Vagina (tissue), 2 donors: ENCODE measurements around the gene VMO1. TPM values are rescaled to one million over a fixed set of nuclear protein-coding genes. Genes with fewer than 3 reads are reported as not detected.

ENCODE experiments used
- DNase-seq, 2 donors: peaks; one replicate each; pipeline ENCODE4 v3.0.0-alpha.2; 2017; ENCODE audit errors: extremely low spot score in 2 of 2
- H3K27ac ChIP-seq: fragments of 200-600 bp; sonication (generic); one replicate; pipeline ENCODE4 v1.5.1; 2019
- H3K27me3 ChIP-seq: fragments of 200-600 bp; sonication (generic); one replicate; pipeline ENCODE4 v1.5.1; 2019
- H3K36me3 ChIP-seq, 2 donors: fragments of 200-600 bp; sonication (generic); one replicate each; pipeline ENCODE4 v1.5.1; 2017 to 2019
- H3K4me1 ChIP-seq: fragments of 200-600 bp; sonication (generic); one replicate; pipeline ENCODE4 v1.5.1; 2019
- H3K4me3 ChIP-seq, 2 donors: fragments of 200-600 bp; sonication (generic); 1 replicate in 1 of 2; 2 replicates in 1 of 2; pipeline ENCODE4 v1.5.1; 2016 to 2019
- H3K9me3 ChIP-seq: fragments of 200-600 bp; sonication (generic); one replicate; pipeline ENCODE4 v1.5.1; 2019
- POLR2A ChIP-seq, 2 donors: fragments of 450-650 bp; IDR thresholded peaks; one replicate each; pipeline ENCODE4 v1.6.1; 2017; ENCODE audit warnings: antibody characterized with exemption in 2 of 2, mild to moderate bottlenecking in 2 of 2, moderate library complexity in 2 of 2
- POLR2AphosphoS5 ChIP-seq, 2 donors: sonication (generic); formaldehyde crosslinking; IDR thresholded peaks; one replicate each; pipeline ENCODE4 v1.9.0; 2017; ENCODE audit warnings: antibody characterized with exemption in 2 of 2, mild to moderate bottlenecking in 2 of 2, low read depth in 1 of 2; ENCODE audit not compliant: insufficient read depth in 1 of 2
- intact Hi-C: fragments of 100-400 bp; cut with DNase I; formaldehyde crosslinking; loops from one replicate; pipeline ENCODE4 v1.15.1; 2023
- total RNA-seq: library from RNA; depleted of rRNA; stranded (reverse); fragments of >200 nt; gene quantifications from one replicate; pipeline ENCODE4 v1.2.3, GENCODE V29; 2016
- TF ChIP-seq, protein P1 (sequence below), 3 experiments: fragments of 450-650 bp in 2 of 3; fragments of 200-600 bp in 1 of 3; sonication (generic) in 1 of 3; IDR thresholded peaks; one replicate each; pipeline ENCODE4 v1.5.1; 2017 to 2019; ENCODE audit warnings: antibody characterized with exemption in 3 of 3, mild to moderate bottlenecking in 2 of 3, moderate library complexity in 2 of 3

VMO1 gene
- total RNA-seq, 1 donor from 2014 or later, result 12.5 TPM

DNA sequence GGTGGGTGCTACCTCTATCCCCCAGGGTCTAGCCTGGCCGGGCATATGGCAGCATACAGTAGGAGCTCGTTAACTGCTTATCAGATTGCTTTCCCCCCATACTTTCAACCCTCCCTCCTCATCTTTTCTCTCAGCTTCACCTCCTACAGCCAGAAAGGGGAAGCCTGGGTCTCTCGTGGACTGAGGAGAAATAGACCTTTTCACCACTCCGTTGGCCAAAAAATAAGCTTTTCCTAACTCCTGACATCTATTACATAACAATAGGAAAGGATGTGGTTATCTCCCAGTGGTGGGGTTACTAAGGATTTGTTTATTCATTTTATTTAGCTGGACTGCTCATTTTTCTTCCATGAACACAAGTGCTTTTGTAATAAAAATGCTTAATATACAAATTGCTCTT, 37.5 kb downstream of the VMO1 start:
- no peak for TF ChIP-seq POLR2A (IDR thresholded peaks at IDR 0.05)
- TF ChIP-seq, protein P1, sequence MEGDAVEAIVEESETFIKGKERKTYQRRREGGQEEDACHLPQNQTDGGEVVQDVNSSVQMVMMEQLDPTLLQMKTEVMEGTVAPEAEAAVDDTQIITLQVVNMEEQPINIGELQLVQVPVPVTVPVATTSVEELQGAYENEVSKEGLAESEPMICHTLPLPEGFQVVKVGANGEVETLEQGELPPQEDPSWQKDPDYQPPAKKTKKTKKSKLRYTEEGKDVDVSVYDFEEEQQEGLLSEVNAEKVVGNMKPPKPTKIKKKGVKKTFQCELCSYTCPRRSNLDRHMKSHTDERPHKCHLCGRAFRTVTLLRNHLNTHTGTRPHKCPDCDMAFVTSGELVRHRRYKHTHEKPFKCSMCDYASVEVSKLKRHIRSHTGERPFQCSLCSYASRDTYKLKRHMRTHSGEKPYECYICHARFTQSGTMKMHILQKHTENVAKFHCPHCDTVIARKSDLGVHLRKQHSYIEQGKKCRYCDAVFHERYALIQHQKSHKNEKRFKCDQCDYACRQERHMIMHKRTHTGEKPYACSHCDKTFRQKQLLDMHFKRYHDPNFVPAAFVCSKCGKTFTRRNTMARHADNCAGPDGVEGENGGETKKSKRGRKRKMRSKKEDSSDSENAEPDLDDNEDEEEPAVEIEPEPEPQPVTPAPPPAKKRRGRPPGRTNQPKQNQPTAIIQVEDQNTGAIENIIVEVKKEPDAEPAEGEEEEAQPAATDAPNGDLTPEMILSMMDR (IDR thresholded peaks at IDR 0.05), result no peak
- TF ChIP-seq POLR2AphosphoS5 (IDR thresholded peaks at IDR 0.05; ENCODE audit: insufficient read depth in 1 of 2, low read depth in 1 of 2), result no peak
- intact Hi-C loops, result no loop called here
- peaks cover 4% of the 10 kb centered on the region for H3K27me3 ChIP-seq

DNA sequence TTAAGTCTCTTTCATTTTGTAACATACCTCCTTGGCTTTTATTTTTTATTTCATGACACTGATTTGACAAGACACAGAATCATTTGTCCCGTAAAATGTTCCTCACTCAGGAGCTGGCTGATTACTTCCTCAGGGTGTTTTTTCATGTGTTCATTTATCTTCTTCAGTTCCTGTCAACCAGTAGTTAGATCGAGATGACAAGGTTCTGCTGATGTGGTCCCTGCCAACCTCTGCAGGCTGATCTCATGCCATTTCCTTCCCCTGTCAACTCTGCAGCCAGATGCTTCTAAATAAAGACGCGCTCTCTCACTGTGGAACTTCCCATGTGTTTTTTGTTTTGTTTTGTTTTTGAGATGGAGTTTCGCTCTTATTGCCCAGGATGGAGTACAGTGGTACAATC, 38.3 kb downstream of the VMO1 start:
- TF ChIP-seq, protein P1 (IDR thresholded peaks at IDR 0.05), result no peak
- TF ChIP-seq POLR2AphosphoS5 (IDR thresholded peaks at IDR 0.05; ENCODE audit: insufficient read depth in 1 of 2, low read depth in 1 of 2) (no peak), POLR2A (IDR thresholded peaks at IDR 0.05) (no peak)
- Histone ChIP-seq H3K4me3 (no peak overlapping the region), H3K27me3 (peaks cover 4% of the 10 kb centered on the region), H3K27ac (no peak overlapping the region), H3K4me1 (peaks cover 10% of the 10 kb centered on the region), H3K36me3 (no peaks in the 10 kb centered on the region), H3K9me3 (no peaks in the 10 kb centered on the region)
- DNase-seq, result no peak
- intact Hi-C loops, result no loop called here

More for the DNA sequence above, 37.5 kb downstream of the VMO1 start:
- no peaks in the 10 kb centered on the region for H3K9me3 ChIP-seq
- no peak overlapping the region for H3K4me3 ChIP-seq
- DNase-seq, result no peak
- peaks cover 10% of the 10 kb centered on the region for H3K4me1 ChIP-seq
- H3K36me3 ChIP-seq, result no peaks in the 10 kb centered on the region
- H3K27ac ChIP-seq, result no peak overlapping the region

DNA sequence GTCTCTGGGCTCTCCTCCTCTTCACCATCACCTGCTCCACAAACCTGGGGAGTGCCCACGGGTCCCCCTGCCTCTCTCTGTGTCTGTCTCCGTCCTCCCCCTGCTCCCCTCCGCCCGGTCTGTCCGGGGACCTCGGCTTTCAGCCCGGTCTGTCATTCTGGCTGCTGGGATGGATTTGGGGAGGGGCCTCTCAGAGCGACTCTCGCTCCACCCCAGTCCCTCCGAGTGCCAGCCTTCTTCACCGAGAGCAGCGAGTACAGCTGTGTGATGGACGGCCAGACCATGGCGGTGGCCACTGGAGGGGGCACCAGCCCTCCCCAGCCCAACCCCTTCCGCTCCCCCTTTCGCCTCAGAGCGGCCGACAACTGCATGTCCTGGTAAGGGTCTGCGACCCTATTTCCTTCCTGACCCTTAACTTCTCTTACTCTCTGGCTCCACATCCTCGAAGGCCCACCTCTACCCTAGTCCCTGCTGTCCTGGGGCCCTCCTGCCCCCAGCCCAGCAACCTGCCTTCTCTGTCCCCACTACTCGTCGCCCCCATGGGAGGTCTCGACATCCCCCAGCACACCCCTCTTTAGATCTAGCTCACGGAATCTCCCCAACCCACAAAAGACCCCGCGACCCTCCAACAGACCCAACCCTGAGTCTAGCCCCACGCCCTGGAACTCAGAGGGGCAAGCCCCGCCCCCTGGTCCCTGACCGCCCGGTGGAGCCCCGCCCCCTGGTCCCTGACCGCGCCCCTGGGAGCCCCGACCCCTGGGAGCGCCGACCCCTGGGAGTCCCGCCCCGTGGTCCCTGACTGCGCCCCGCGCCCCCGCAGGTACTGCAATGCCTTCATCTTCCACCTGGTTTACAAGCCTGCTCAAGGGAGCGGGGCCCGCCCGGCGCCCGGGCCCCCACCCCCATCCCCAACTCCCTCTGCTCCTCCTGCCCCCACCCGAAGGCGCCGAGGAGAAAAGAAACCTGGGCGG, 40.9 kb downstream of the VMO1 start:
- H3K4me1 ChIP-seq, result peaks cover 10% of the 10 kb centered on the region
- H3K27me3 ChIP-seq, result peaks cover 4% of the 10 kb centered on the region
- TF ChIP-seq, protein P1 (IDR thresholded peaks at IDR 0.05), result no peak
- no peak for TF ChIP-seq POLR2A (IDR thresholded peaks at IDR 0.05)
- no peak for TF ChIP-seq POLR2AphosphoS5 (IDR thresholded peaks at IDR 0.05; ENCODE audit: insufficient read depth in 1 of 2, low read depth in 1 of 2)
- intact Hi-C loops, result no loop called here
- DNase-seq, result no peak
- no peaks in the 10 kb centered on the region for H3K9me3 ChIP-seq
- H3K36me3 ChIP-seq, result no peaks in the 10 kb centered on the region
- H3K27ac ChIP-seq, result no peak overlapping the region
- H3K4me3 ChIP-seq, result no peak overlapping the region

DNA sequence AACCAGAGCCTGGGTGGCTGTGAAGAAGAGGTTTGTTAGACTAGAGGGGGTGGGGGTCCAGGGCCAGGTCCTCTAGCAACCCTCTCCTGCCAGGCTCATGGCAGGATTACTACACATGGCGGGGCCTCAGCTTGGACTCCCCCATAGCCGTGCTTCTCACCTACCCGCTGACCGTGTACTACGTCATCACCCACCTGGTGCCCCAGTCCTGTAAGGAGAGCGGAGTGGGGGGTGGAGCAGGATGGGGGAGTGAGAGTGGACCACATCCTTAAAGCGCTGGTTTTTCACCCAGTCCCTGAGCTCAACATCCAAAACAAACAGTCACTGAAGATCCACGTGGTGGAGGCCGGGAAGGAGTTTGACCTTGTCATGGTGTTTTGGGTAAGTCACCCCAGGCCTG, 42.3 kb downstream of the VMO1 start:
- Histone ChIP-seq H3K4me3 (no peak overlapping the region), H3K4me1 (peaks cover 19% of the 10 kb centered on the region), H3K9me3 (no peaks in the 10 kb centered on the region), H3K36me3 (no peaks in the 10 kb centered on the region), H3K27me3 (peaks cover 4% of the 10 kb centered on the region), H3K27ac (no peak overlapping the region)
- intact Hi-C loops, result no loop called here
- TF ChIP-seq, protein P1 (IDR thresholded peaks at IDR 0.05), result no peak
- no peak for TF ChIP-seq POLR2A (IDR thresholded peaks at IDR 0.05)
- no peak for TF ChIP-seq POLR2AphosphoS5 (IDR thresholded peaks at IDR 0.05; ENCODE audit: insufficient read depth in 1 of 2, low read depth in 1 of 2)
- DNase-seq, result no peak

DNA sequence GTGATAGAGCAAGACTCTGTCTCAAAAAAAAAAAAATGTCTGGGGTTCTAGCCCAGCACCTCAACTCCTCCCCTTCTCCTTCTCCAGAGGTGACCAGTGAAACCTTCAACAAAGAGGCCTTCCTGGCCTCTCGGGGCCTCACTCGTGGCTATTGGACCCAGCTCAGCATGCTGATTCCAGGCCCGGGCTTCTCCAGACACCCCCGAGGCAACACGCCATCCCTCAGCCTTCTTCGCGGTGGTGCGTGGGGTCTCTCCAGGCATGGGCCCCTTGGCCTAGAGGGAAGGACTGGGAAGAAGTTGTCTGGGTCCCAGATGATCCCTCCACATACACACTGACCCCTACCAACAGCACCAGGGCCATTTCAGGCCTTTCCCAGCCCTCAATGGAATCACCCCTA, 42.9 kb downstream of the VMO1 start:
- no peak for DNase-seq
- Histone ChIP-seq H3K4me1 (peaks cover 26% of the 10 kb centered on the region), H3K36me3 (no peaks in the 10 kb centered on the region), H3K4me3 (no peak overlapping the region), H3K27ac (no peak overlapping the region), H3K27me3 (peaks cover 4% of the 10 kb centered on the region), H3K9me3 (no peaks in the 10 kb centered on the region)
- intact Hi-C loops, result no loop called here
- TF ChIP-seq POLR2AphosphoS5 (IDR thresholded peaks at IDR 0.05; ENCODE audit: insufficient read depth in 1 of 2, low read depth in 1 of 2), result no peak
- TF ChIP-seq, protein P1 (IDR thresholded peaks at IDR 0.05), result no peak
- no peak for TF ChIP-seq POLR2A (IDR thresholded peaks at IDR 0.05)
